ENCODE results near the gene MYL10. TPM values are rescaled to one million over a fixed set of nuclear protein-coding genes. Genes with fewer than 3 reads are reported as not detected.

Gene MYL10
- not detected in 2 replicates for total RNA-seq

DNA sequence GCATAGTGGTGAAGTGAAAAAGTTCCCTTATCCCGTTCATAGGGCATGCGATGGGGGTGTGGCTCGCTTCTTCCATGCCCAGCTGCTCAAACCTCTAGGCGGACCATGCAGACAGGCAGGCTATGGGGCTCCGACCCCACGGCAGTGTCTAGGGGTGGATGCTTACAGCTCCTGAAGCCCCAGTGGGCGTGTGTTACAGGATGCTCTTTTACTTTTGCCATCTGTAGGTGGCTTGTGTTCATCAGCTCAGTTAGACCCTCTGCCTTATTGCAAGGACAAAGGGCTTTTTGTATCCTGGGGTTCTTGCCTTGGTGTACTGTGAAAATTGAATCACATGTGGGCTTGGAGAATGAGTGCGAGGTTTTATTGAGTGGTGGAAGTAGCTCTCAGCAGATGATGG, at the start of gene MYL10:
TSS of gene MYL10 (minus strand) at position 126 of the 400 bp plus-strand sequence. CDS start 178 bp downstream, outside the sequence.
- no peak for DNase-seq (ENCODE audit: low spot score)
- no peaks in the 10 kb centered on the region for H3K4me1 Mint-ChIP-seq (ENCODE audit: low read depth)
- H3K4me3 Mint-ChIP-seq (ENCODE audit: low read depth): no peak within 1 kb of the TSS
- no peak within 1 kb of the TSS for H3K27ac Mint-ChIP-seq
- no peaks in the 10 kb centered on the region for H3K9me3 Mint-ChIP-seq
- intact Hi-C loops (cut with micrococcal nuclease): no loop called here
- peaks cover 18% of the 10 kb centered on the region for H3K27me3 Mint-ChIP-seq (ENCODE audit: low read depth)
- H3K36me3 Mint-ChIP-seq (ENCODE audit: low read depth): no peaks in the 10 kb centered on the region

DNA sequence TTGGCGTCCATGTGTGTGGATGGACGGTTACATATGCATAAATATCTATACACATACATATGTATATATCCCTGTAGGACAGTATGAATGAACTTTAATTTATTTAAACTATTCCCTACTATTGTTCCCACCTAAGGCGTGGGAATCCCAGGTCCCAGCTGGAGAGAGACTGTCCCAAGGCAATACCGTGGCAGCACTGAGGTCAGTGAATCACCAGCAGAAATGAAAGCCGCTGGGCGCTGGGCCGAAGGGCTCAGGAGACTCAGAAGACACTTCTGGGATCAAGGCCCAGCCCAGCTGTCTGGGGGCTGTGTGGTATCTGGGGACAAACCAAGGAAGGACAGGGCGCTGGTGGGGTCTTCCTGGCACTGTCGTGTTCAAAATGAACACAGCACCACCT, 49.6 kb upstream of the MYL10 start:
- Mint-ChIP-seq H3K27ac (no peak overlapping the region), H3K4me3 (ENCODE audit: low read depth) (no peak overlapping the region)

DNA sequence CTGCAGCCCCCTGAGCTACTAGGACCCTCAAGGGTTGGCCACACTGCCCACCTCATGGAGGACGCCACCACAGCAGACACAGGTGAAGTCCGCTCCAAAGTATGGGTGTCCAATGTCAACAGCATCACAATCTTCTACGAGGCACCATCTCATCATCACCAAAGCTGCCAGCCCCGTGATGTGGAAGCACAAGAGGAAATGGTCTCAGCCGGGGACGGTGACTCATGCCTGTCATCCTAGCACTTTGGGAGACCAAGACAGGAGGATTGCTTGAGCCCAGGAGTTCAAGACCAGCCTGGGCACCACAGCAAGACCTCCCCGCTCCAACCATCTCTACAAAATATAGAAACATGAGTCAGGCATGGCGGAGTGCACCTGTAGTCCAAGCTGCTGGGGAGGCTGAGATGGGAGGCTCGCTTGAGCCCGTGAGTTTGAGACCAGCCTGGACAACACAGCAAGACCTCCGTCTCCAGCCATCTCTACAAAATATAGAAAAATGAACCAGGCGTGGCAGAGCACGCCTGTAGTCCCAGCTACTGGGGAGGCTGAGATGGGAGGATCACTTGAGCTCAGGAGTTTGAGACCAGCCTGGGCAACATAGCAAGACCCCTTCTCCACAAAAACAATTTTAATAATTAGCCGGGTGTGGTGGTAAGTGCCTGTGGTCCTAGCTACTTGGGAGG, 48.8 kb upstream of the MYL10 start:
- Mint-ChIP-seq H3K27me3 (ENCODE audit: low read depth) (no peaks in the 10 kb centered on the region), H3K36me3 (ENCODE audit: low read depth) (no peaks in the 10 kb centered on the region), H3K9me3 (no peaks in the 10 kb centered on the region), H3K27ac (no peak overlapping the region), H3K4me1 (ENCODE audit: low read depth) (no peaks in the 10 kb centered on the region), H3K4me3 (ENCODE audit: low read depth) (no peak overlapping the region)
- intact Hi-C loops (cut with micrococcal nuclease): no loop called here
- no peak for DNase-seq (ENCODE audit: low spot score)

More for the DNA sequence above, 49.6 kb upstream of the MYL10 start:
- Mint-ChIP-seq H3K27me3 (ENCODE audit: low read depth) (no peaks in the 10 kb centered on the region), H3K4me1 (ENCODE audit: low read depth) (no peaks in the 10 kb centered on the region), H3K9me3 (no peaks in the 10 kb centered on the region), H3K36me3 (ENCODE audit: low read depth) (no peaks in the 10 kb centered on the region)
- DNase-seq (ENCODE audit: low spot score): no peak
- intact Hi-C loops (cut with micrococcal nuclease): no loop called here

GRCh38 chr7:101677391-101677790, 48.3 kb upstream of the MYL10 start:
- no peak for DNase-seq (ENCODE audit: low spot score)
- Mint-ChIP-seq H3K4me1 (ENCODE audit: low read depth) (no peaks in the 10 kb centered on the region), H3K27me3 (ENCODE audit: low read depth) (no peaks in the 10 kb centered on the region)

DNA sequence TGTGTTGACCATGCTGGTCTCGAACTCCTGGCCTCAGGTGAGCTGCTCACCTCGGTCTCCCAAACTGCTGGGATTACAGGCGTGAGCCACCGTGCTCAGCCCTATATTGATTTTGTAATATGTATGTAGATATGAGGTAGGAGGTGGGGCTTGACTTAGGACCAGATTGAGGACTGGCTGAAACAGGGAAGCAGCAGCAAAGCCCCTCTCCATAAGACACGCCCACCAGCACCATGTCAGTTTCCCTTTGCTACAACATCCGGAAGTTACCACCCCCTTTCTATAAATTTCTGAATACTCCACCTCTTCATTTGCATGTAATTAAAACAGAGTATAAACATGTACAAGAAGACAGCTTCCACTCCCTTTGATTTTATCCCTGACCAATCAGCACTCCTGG, 47.9 kb upstream of the MYL10 start:
- intact Hi-C loops (cut with micrococcal nuclease): no loop called here
- no peaks in the 10 kb centered on the region for H3K36me3 Mint-ChIP-seq (ENCODE audit: low read depth)
- H3K27ac Mint-ChIP-seq: no peak overlapping the region
- no peaks in the 10 kb centered on the region for H3K27me3 Mint-ChIP-seq (ENCODE audit: low read depth)
- no peak for DNase-seq (ENCODE audit: low spot score)
- H3K4me1 Mint-ChIP-seq (ENCODE audit: low read depth): no peaks in the 10 kb centered on the region
- no peak overlapping the region for H3K4me3 Mint-ChIP-seq (ENCODE audit: low read depth)
- H3K9me3 Mint-ChIP-seq: no peaks in the 10 kb centered on the region

More at GRCh38 chr7:101677391-101677790, 48.3 kb upstream of the MYL10 start:
- H3K4me3 Mint-ChIP-seq (ENCODE audit: low read depth): no peak overlapping the region
- intact Hi-C loops (cut with micrococcal nuclease): no loop called here
- no peak overlapping the region for H3K27ac Mint-ChIP-seq
- H3K36me3 Mint-ChIP-seq (ENCODE audit: low read depth): no peaks in the 10 kb centered on the region
- H3K9me3 Mint-ChIP-seq: no peaks in the 10 kb centered on the region

DNA sequence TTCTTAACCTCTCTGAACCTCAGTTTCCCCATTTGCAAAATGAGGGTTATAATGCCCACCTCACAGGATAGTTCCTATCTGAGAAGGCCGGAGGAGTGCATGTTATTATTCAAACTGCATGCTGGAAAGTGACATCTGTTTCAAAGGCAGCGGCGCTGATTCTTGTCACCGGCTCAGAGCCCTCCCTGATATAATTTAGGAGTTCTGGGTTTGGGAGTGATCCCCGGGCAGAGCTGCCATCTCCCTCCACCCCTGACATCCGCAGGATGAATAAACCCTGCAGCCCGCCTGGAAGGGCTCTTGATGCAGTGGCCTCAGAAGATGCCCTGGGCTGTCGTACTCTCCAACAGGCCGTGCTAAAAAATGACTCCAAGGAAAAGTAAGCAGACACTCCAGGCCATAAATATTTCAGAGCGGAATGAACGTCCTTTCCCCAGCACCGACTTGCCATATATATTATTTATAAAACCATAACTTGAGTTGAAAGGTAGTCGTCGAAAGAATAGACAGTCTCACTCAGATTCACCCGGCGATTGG, 47.0 kb upstream of the MYL10 start:
- Mint-ChIP-seq H3K27ac (no peak overlapping the region), H3K27me3 (ENCODE audit: low read depth) (no peaks in the 10 kb centered on the region), H3K36me3 (ENCODE audit: low read depth) (no peaks in the 10 kb centered on the region), H3K4me1 (ENCODE audit: low read depth) (no peaks in the 10 kb centered on the region), H3K9me3 (no peaks in the 10 kb centered on the region), H3K4me3 (ENCODE audit: low read depth) (no peak overlapping the region)
- DNase-seq (ENCODE audit: low spot score): no peak
- intact Hi-C loops (cut with micrococcal nuclease): no loop called here

- no peak overlapping the region for H3K27ac Mint-ChIP-seq
- H3K9me3 Mint-ChIP-seq: no peaks in the 10 kb centered on the region
- intact Hi-C loops (cut with micrococcal nuclease): no loop called here
- no peaks in the 10 kb centered on the region for H3K27me3 Mint-ChIP-seq (ENCODE audit: low read depth)
- no peak overlapping the region for H3K4me3 Mint-ChIP-seq (ENCODE audit: low read depth)
- H3K4me1 Mint-ChIP-seq (ENCODE audit: low read depth): no peaks in the 10 kb centered on the region
- no peak for DNase-seq (ENCODE audit: low spot score)
- no peaks in the 10 kb centered on the region for H3K36me3 Mint-ChIP-seq (ENCODE audit: low read depth)
These were observed 45.3 kb upstream of the MYL10 start for GRCh38 chr7:101674439-101674838.

- H3K27ac Mint-ChIP-seq: no peak overlapping the region
- no peak for DNase-seq (ENCODE audit: low spot score)
- H3K27me3 Mint-ChIP-seq (ENCODE audit: low read depth): no peaks in the 10 kb centered on the region
- H3K4me3 Mint-ChIP-seq (ENCODE audit: low read depth): no peak overlapping the region
- H3K9me3 Mint-ChIP-seq: no peaks in the 10 kb centered on the region
- H3K4me1 Mint-ChIP-seq (ENCODE audit: low read depth): no peaks in the 10 kb centered on the region
- H3K36me3 Mint-ChIP-seq (ENCODE audit: low read depth): no peaks in the 10 kb centered on the region
- intact Hi-C loops (cut with micrococcal nuclease): no loop called here
These were observed 44.9 kb upstream of the MYL10 start for GRCh38 chr7:101673951-101674350.

DNA sequence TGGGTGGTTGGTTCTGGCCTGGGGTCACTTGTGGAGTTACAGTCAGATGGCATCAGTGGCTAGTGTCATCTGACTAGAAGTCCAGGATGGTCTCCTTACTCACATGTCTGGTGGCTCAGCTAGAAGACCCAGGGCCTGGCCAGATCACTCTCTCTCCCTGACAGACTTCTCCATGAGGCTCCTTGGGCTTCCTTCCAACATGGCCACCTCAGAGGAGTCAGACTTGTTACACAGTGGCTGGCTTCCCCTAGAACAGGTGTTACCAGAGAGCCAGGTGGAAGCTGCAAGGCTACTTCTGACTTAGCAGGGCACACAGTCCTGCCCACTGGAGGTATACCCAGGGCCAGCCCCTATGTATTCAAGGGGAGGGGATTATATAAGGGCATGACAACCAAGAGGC, 44.2 kb upstream of the MYL10 start:
- Mint-ChIP-seq H3K27me3 (ENCODE audit: low read depth) (no peaks in the 10 kb centered on the region), H3K4me1 (ENCODE audit: low read depth) (no peaks in the 10 kb centered on the region), H3K4me3 (ENCODE audit: low read depth) (no peak overlapping the region), H3K27ac (no peak overlapping the region), H3K9me3 (no peaks in the 10 kb centered on the region), H3K36me3 (ENCODE audit: low read depth) (no peaks in the 10 kb centered on the region)
- intact Hi-C loops (cut with micrococcal nuclease): no loop called here
- DNase-seq (ENCODE audit: low spot score): no peak

- intact Hi-C loops (cut with micrococcal nuclease): no loop called here
- Mint-ChIP-seq H3K4me1 (ENCODE audit: low read depth) (no peaks in the 10 kb centered on the region), H3K27me3 (ENCODE audit: low read depth) (no peaks in the 10 kb centered on the region), H3K9me3 (no peaks in the 10 kb centered on the region), H3K36me3 (ENCODE audit: low read depth) (no peaks in the 10 kb centered on the region), H3K4me3 (ENCODE audit: low read depth) (no peak overlapping the region), H3K27ac (no peak overlapping the region)
- no peak for DNase-seq (ENCODE audit: low spot score)
These were observed 42.6 kb upstream of the MYL10 start for GRCh38 chr7:101671371-101672356.

DNA sequence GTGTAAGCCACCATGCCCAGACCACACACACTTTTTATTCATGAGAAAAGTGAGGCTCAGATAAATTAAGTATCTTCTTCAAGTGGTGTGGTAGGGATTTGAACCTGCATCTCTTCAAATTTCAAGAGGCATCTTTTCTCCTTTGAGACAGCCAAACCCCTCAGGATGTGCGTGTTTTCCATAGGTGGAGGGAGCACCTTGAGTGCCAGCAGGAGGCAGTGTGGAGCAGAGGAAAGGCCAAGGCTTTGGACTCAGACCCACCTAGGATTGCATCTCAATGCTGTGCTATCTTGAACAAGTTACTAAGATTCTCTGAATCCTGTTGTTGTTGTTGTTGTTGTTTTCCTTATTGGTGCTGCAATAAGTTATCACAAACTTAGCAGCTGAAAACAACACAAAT, 40.2 kb upstream of the MYL10 start:
- no peaks in the 10 kb centered on the region for H3K27me3 Mint-ChIP-seq (ENCODE audit: low read depth)
- no peak for DNase-seq (ENCODE audit: low spot score)
- no peak overlapping the region for H3K4me3 Mint-ChIP-seq (ENCODE audit: low read depth)
- no peak overlapping the region for H3K27ac Mint-ChIP-seq
- no peaks in the 10 kb centered on the region for H3K4me1 Mint-ChIP-seq (ENCODE audit: low read depth)
- intact Hi-C loops (cut with micrococcal nuclease): no loop called here
- no peaks in the 10 kb centered on the region for H3K9me3 Mint-ChIP-seq
- no peaks in the 10 kb centered on the region for H3K36me3 Mint-ChIP-seq (ENCODE audit: low read depth)

- H3K4me3 Mint-ChIP-seq (ENCODE audit: low read depth): no peak overlapping the region
- H3K9me3 Mint-ChIP-seq: no peaks in the 10 kb centered on the region
- no peaks in the 10 kb centered on the region for H3K27me3 Mint-ChIP-seq (ENCODE audit: low read depth)
- H3K4me1 Mint-ChIP-seq (ENCODE audit: low read depth): no peaks in the 10 kb centered on the region
- DNase-seq (ENCODE audit: low spot score): no peak
- intact Hi-C loops (cut with micrococcal nuclease): no loop called here
- H3K27ac Mint-ChIP-seq: no peak overlapping the region
- H3K36me3 Mint-ChIP-seq (ENCODE audit: low read depth): no peaks in the 10 kb centered on the region
These were observed 39.6 kb upstream of the MYL10 start for GRCh38 chr7:101668726-101669125.

GRCh38 chr7:101667920-101668319, 38.8 kb upstream of the MYL10 start:
- H3K4me1 Mint-ChIP-seq (ENCODE audit: low read depth): no peaks in the 10 kb centered on the region
- intact Hi-C loops (cut with micrococcal nuclease): no loop called here
- H3K36me3 Mint-ChIP-seq (ENCODE audit: low read depth): no peaks in the 10 kb centered on the region
- H3K27me3 Mint-ChIP-seq (ENCODE audit: low read depth): no peaks in the 10 kb centered on the region
- H3K27ac Mint-ChIP-seq: no peak overlapping the region
- H3K9me3 Mint-ChIP-seq: peaks cover 3% of the 10 kb centered on the region
- DNase-seq (ENCODE audit: low spot score): no peak
- no peak overlapping the region for H3K4me3 Mint-ChIP-seq (ENCODE audit: low read depth)

Measured in activated T-helper 2 cell treated with anti-CD3 and anti-CD28 coated beads, Interferon-gamma antibody, Interleukin-2, Interleukin-4, amounts not matched to agents 10 μg/mL and 5 μg/mL and 100 μg/mL, durations not matched to agents 14 hours and 24 hours and 36 hours (primary cell).